Measurements from ENCODE around the gene RPL23. TPM values are rescaled to one million over a fixed set of nuclear protein-coding genes. Genes with fewer than 3 reads are reported as not detected.

The RPL23 gene
- total and polyA plus RNA-seq, 10 of the 15 experiments (the other 5 are each of a cell fraction or from before 2014, with no cell fraction given): 2,200 to 4,821 (median 3,043) TPM

DNA sequence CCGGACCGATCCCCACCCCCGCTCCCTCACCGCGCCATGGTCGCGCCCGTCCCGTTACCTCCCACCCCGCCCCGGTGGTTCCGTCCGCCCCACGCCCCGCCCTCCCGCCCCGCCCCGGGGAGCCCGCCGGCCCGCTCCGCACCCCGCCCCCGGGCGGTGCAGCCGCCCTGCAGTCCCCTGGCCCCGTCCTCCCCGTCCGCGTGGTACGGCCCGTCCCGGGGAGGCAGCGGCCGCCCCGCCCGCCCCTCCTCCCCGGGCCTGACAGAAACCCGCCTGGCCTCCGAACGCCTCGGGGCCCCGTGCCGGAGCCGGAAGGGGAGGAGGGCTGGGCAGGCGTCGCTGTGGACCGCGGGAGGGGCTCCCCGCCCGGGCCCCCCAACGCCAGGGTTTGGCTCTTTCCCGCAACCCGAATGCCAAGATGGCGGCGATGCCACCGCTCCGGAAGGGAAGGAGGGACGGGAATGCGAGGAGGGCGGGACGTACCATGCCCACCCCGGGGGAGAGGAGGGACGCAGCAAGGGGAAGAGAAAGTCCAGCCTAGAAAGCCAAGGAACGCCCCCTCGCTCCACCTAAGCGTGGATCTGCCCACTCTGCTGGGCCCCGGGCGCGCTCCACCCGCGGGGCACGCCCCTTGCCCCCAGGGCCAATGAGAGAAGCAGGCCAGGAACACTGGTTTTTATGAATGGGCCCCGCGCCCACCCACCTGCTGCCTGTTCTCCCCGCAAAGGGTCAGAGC lies 53.9 kb downstream of the RPL23 start, which contains the start of gene PIP4K2B (continued):
- TF ChIP-seq, protein P1, sequence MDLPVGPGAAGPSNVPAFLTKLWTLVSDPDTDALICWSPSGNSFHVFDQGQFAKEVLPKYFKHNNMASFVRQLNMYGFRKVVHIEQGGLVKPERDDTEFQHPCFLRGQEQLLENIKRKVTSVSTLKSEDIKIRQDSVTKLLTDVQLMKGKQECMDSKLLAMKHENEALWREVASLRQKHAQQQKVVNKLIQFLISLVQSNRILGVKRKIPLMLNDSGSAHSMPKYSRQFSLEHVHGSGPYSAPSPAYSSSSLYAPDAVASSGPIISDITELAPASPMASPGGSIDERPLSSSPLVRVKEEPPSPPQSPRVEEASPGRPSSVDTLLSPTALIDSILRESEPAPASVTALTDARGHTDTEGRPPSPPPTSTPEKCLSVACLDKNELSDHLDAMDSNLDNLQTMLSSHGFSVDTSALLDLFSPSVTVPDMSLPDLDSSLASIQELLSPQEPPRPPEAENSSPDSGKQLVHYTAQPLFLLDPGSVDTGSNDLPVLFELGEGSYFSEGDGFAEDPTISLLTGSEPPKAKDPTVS (IDR thresholded peaks at IDR 0.05; ENCODE audit: low read depth, low read length): no peak
- TF ChIP-seq SREBF1 (IDR thresholded peaks at IDR 0.05; ENCODE audit: low read length) (peak; percentile 92), ASH2L (IDR thresholded peaks at IDR 0.05; ENCODE audit: borderline replicate concordance, low read depth) (0 out of 2 replicates have a peak, but pooled peaks have one; percentile 51), NFIC (IDR thresholded peaks at IDR 0.05; ENCODE audit: low read depth, low read length) (no peak), PAX8 (IDR thresholded peaks at IDR 0.05) (no peak), ESRRA (IDR thresholded peaks at IDR 0.05; ENCODE audit: low read length) (no peak), HDAC2 (IDR thresholded peaks at IDR 0.05) (no peak), MTA2 (IDR thresholded peaks at IDR 0.05; ENCODE audit: low read depth) (no peak), CHD1 (IDR thresholded peaks at IDR 0.05; ENCODE audit: low read depth, low read length) (peak; percentile 97), POU2F2 (IDR thresholded peaks at IDR 0.05; ENCODE audit: borderline replicate concordance, low read depth, low read length) (peak; percentile 66; the same call in 1 of the 3 replicates), ZNF217 (IDR thresholded peaks at IDR 0.05) (no peak), SPI1 (IDR thresholded peaks at IDR 0.05; ENCODE audit: borderline replicate concordance, insufficient read depth, low read depth, low read length) (peak; percentile 28; the same call in 1 of the 2 replicates), SIX5 (IDR thresholded peaks at IDR 0.05; ENCODE audit: low read depth, low read length, severe bottlenecking) (peak; percentile 56)
- TF ChIP-seq, protein P2, sequence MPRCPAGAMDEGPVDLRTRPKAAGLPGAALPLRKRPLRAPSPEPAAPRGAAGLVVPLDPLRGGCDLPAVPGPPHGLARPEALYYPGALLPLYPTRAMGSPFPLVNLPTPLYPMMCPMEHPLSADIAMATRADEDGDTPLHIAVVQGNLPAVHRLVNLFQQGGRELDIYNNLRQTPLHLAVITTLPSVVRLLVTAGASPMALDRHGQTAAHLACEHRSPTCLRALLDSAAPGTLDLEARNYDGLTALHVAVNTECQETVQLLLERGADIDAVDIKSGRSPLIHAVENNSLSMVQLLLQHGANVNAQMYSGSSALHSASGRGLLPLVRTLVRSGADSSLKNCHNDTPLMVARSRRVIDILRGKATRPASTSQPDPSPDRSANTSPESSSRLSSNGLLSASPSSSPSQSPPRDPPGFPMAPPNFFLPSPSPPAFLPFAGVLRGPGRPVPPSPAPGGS (IDR thresholded peaks at IDR 0.05; ENCODE audit: borderline replicate concordance, insufficient read depth, low read depth, low read length, poor library complexity, severe bottlenecking): peak; percentile 70
- TF ChIP-seq, protein P3, sequence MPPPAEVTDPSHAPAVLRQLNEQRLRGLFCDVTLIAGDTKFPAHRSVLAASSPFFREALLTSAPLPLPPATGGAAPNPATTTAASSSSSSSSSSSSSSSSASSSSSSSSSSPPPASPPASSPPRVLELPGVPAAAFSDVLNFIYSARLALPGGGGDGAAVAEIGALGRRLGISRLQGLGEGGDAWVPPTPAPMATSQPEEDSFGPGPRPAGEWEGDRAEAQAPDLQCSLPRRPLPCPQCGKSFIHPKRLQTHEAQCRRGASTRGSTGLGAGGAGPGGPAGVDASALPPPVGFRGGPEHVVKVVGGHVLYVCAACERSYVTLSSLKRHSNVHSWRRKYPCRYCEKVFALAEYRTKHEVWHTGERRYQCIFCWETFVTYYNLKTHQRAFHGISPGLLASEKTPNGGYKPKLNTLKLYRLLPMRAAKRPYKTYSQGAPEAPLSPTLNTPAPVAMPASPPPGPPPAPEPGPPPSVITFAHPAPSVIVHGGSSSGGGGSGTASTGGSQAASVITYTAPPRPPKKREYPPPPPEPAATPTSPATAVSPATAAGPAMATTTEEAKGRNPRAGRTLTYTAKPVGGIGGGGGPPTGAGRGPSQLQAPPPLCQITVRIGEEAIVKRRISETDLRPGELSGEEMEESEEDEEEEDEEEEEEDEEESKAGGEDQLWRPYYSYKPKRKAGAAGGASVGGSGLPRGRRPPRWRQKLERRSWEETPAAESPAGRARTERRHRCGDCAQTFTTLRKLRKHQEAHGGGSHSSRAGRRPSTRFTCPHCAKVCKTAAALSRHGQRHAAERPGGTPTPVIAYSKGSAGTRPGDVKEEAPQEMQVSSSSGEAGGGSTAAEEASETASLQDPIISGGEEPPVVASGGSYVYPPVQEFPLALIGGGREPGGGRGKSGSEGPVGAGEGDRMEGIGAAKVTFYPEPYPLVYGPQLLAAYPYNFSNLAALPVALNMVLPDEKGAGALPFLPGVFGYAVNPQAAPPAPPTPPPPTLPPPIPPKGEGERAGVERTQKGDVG (CRISPR knock-in tag; IDR thresholded peaks at IDR 0.05): no peak
- TF ChIP-seq, protein P4, sequence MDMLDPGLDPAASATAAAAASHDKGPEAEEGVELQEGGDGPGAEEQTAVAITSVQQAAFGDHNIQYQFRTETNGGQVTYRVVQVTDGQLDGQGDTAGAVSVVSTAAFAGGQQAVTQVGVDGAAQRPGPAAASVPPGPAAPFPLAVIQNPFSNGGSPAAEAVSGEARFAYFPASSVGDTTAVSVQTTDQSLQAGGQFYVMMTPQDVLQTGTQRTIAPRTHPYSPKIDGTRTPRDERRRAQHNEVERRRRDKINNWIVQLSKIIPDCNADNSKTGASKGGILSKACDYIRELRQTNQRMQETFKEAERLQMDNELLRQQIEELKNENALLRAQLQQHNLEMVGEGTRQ (IDR thresholded peaks at IDR 0.05; ENCODE audit: borderline replicate concordance, low read depth, low read length): no peak
- TF ChIP-seq, protein P5, sequence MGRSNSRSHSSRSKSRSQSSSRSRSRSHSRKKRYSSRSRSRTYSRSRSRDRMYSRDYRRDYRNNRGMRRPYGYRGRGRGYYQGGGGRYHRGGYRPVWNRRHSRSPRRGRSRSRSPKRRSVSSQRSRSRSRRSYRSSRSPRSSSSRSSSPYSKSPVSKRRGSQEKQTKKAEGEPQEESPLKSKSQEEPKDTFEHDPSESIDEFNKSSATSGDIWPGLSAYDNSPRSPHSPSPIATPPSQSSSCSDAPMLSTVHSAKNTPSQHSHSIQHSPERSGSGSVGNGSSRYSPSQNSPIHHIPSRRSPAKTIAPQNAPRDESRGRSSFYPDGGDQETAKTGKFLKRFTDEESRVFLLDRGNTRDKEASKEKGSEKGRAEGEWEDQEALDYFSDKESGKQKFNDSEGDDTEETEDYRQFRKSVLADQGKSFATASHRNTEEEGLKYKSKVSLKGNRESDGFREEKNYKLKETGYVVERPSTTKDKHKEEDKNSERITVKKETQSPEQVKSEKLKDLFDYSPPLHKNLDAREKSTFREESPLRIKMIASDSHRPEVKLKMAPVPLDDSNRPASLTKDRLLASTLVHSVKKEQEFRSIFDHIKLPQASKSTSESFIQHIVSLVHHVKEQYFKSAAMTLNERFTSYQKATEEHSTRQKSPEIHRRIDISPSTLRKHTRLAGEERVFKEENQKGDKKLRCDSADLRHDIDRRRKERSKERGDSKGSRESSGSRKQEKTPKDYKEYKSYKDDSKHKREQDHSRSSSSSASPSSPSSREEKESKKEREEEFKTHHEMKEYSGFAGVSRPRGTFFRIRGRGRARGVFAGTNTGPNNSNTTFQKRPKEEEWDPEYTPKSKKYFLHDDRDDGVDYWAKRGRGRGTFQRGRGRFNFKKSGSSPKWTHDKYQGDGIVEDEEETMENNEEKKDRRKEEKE (IDR thresholded peaks at IDR 0.05): peak; percentile 85

All from GM12878 (cell line).